GM19035 (cell line): ENCODE measurements around the gene GRID1.

Source experiments
- ATAC-seq: cut with Tn5 transposase; IDR thresholded peaks from one replicate; pipeline ENCODE4 v1.9.1; 2021; ENCODE audit not compliant: unreplicated experiment

GRID1 gene

GRCh38 chr10:86234107-86234506 lies 132.5 kb downstream of the GRID1 start:
- no peak for ATAC-seq

- ATAC-seq = no peak
Observed at GRCh38 chr10:86233131-86233530, 133.5 kb downstream of the GRID1 start.

GRCh38 chr10:86232644-86233043 lies 134.0 kb downstream of the GRID1 start:
- ATAC-seq = no peak

GRCh38 chr10:86231796-86232560 lies 134.6 kb downstream of the GRID1 start:
- no peak for ATAC-seq

- ATAC-seq = no peak
Observed at GRCh38 chr10:86230557-86231180, 135.9 kb downstream of the GRID1 start.

GRCh38 chr10:86229811-86230556 lies 136.6 kb downstream of the GRID1 start:
- ATAC-seq = no peak

- no peak for ATAC-seq
Observed at GRCh38 chr10:86229376-86229775, 137.2 kb downstream of the GRID1 start.

- no peak for ATAC-seq
Observed at GRCh38 chr10:86227501-86228258, 138.9 kb downstream of the GRID1 start.

GRCh38 chr10:86226781-86227201 lies 139.8 kb downstream of the GRID1 start:
- no peak for ATAC-seq

- ATAC-seq = no peak
Observed at GRCh38 chr10:86226016-86226415, 140.6 kb downstream of the GRID1 start.

- ATAC-seq = no peak
Observed at GRCh38 chr10:86225103-86225782, 141.4 kb downstream of the GRID1 start.

- ATAC-seq = no peak
Observed at GRCh38 chr10:86224354-86225102, 142.1 kb downstream of the GRID1 start.

GRCh38 chr10:86223256-86223655 lies 143.3 kb downstream of the GRID1 start:
- ATAC-seq = no peak

- no peak for ATAC-seq
Observed at GRCh38 chr10:86222687-86223086, 143.9 kb downstream of the GRID1 start.

GRCh38 chr10:86222336-86222650 lies 144.3 kb downstream of the GRID1 start:
- ATAC-seq = no peak

GRCh38 chr10:86221442-86222335 lies 144.9 kb downstream of the GRID1 start:
- no peak for ATAC-seq

- ATAC-seq = no peak
Observed at GRCh38 chr10:86220626-86221025, 146.0 kb downstream of the GRID1 start.

GRCh38 chr10:86219271-86219670 lies 147.3 kb downstream of the GRID1 start:
- ATAC-seq = no peak

- ATAC-seq = no peak
Observed at GRCh38 chr10:86218842-86219241, 147.8 kb downstream of the GRID1 start.
